Kidney epithelial cell (primary cell): ENCODE results near the gene PCDHA11. TPM values are rescaled to one million over a fixed set of nuclear protein-coding genes. Genes with fewer than 3 reads are reported as not detected.

Experiments
- DNase-seq: peaks from one replicate; pipeline ENCODE4 v3.0.0-alpha.2; 2010; ENCODE audit warnings: low read depth
- H3K27me3 ChIP-seq: 2 replicates; pipeline ENCODE4 v1.6.0; 2011; ENCODE audit warnings: low read length; ENCODE audit not compliant: control insufficient read depth, insufficient read depth
- H3K36me3 ChIP-seq: 2 replicates; pipeline ENCODE4 v1.5.1; 2011; ENCODE audit warnings: low read length; ENCODE audit not compliant: control insufficient read depth, insufficient read depth
- H3K4me3 ChIP-seq: 2 replicates; pipeline ENCODE4 v1.5.1; 2011; ENCODE audit warnings: low read depth, mild to moderate bottlenecking, control low read depth, low read length
- CTCF ChIP-seq: IDR thresholded peaks from 2 replicates; pipeline ENCODE4 v1.5.1; 2011; ENCODE audit warnings: mild to moderate bottlenecking, moderate library complexity, low read length, control low read depth, inconsistent platforms; ENCODE audit not compliant: insufficient read depth, poor library complexity, severe bottlenecking
- total RNA-seq: library from RNA; depleted of rRNA; stranded (reverse); fragments of >200 nt; gene quantifications from 2 replicates; pipeline ENCODE4 v1.2.3, GENCODE V29; 2015

Gene PCDHA11
- total RNA-seq, 1 donor from 2014 or later, result 1.2 TPM

GRCh38 chr5:140916325-140916724, 47.6 kb downstream of the PCDHA11 start:
- DNase-seq, result no peak
- Histone ChIP-seq H3K36me3 (no peaks in the 10 kb centered on the region), H3K4me3 (no peak overlapping the region), H3K27me3 (no peaks in the 10 kb centered on the region)
- no peak for TF ChIP-seq CTCF

Other genes starting within 250 kb of the PCDHA11 start
- gene CD14, start 235.8 kb upstream of the PCDHA11 start, total RNA-seq, result 0.29 and 1.9 TPM in 2 replicates
- 35.6 and 66.8 TPM in 2 replicates for gene TMCO6, start 229.5 kb upstream of the PCDHA11 start, total RNA-seq
- 46.4 and 51.2 TPM in 2 replicates for gene NDUFA2, start 221.3 kb upstream of the PCDHA11 start, total RNA-seq
- 107 and 111 TPM in 2 replicates for gene IK, start 221.1 kb upstream of the PCDHA11 start, total RNA-seq
- gene WDR55, start 204.1 kb upstream of the PCDHA11 start, total RNA-seq, result 20.1 and 22.5 TPM in 2 replicates
- gene DND1, start 195.4 kb upstream of the PCDHA11 start, total RNA-seq, result 0.34 and 1.0 TPM in 2 replicates
- 80.6 and 97.1 TPM in 2 replicates for gene HARS1, start 177.6 kb upstream of the PCDHA11 start, total RNA-seq
- 31.6 and 33.9 TPM in 2 replicates for gene HARS2, start 177.5 kb upstream of the PCDHA11 start, total RNA-seq
- 27.2 and 42.4 TPM in 2 replicates for gene ZMAT2, start 168.5 kb upstream of the PCDHA11 start, total RNA-seq
- gene PCDHA1, start 82.8 kb upstream of the PCDHA11 start, total RNA-seq, result not detected in 2 replicates
- not detected in 2 replicates for gene PCDHA2, start 74.1 kb upstream of the PCDHA11 start, total RNA-seq
- 0.07 and 0.25 TPM in 2 replicates for gene PCDHA3, start 67.9 kb upstream of the PCDHA11 start, total RNA-seq
- gene PCDHA4, start 61.9 kb upstream of the PCDHA11 start, total RNA-seq, result 0.27 and 1.2 TPM in 2 replicates
- not detected in 2 replicates for gene PCDHA5, start 47.3 kb upstream of the PCDHA11 start, total RNA-seq
- 0.21 and 0.27 TPM in 2 replicates for gene PCDHA6, start 41.0 kb upstream of the PCDHA11 start, total RNA-seq
- 0.07 and 0.25 TPM in 2 replicates for gene PCDHA7, start 34.7 kb upstream of the PCDHA11 start, total RNA-seq
- under 0.01 TPM in 1 of 2 replicates, not detected in the other for gene PCDHA8, start 27.8 kb upstream of the PCDHA11 start, total RNA-seq
- under 0.01 TPM in 2 replicates for gene PCDHA9, start 20.6 kb upstream of the PCDHA11 start, total RNA-seq
- 0.33 and 0.68 TPM in 2 replicates for gene PCDHA10, start 13.1 kb upstream of the PCDHA11 start, total RNA-seq
- 0.08 and 0.96 TPM in 2 replicates for gene PCDHA12, start 6.4 kb downstream of the PCDHA11 start, total RNA-seq
- 0.21 TPM in 1 of 2 replicates, not detected in the other for gene PCDHA13, start 13.2 kb downstream of the PCDHA11 start, total RNA-seq
- 0.07 and 0.17 TPM in 2 replicates for gene PCDHAC1, start 57.3 kb downstream of the PCDHA11 start, total RNA-seq
- 0.48 and 0.92 TPM in 2 replicates for gene PCDHAC2, start 97.5 kb downstream of the PCDHA11 start, total RNA-seq
- under 0.01 TPM in 1 of 2 replicates, not detected in the other for gene PCDHB1, start 182.4 kb downstream of the PCDHA11 start, total RNA-seq
- gene PCDHB2, start 225.7 kb downstream of the PCDHA11 start, total RNA-seq, result 5.7 and 5.8 TPM in 2 replicates
- 1.9 and 2.7 TPM in 2 replicates for gene PCDHB3, start 231.5 kb downstream of the PCDHA11 start, total RNA-seq